GM18520 (cell line): Measurements from ENCODE around the gene ATOH8.
"Not testable (repeated sequence)": the region's sequence is repeated elsewhere in the genome, so short reads cannot be mapped to it uniquely, and the experiment has no call there.

Experiments
- ATAC-seq: cut with Tn5 transposase; IDR thresholded peaks from one replicate; pipeline ENCODE4 v1.9.1; 2021; ENCODE audit not compliant: unreplicated experiment

ATOH8 gene

DNA sequence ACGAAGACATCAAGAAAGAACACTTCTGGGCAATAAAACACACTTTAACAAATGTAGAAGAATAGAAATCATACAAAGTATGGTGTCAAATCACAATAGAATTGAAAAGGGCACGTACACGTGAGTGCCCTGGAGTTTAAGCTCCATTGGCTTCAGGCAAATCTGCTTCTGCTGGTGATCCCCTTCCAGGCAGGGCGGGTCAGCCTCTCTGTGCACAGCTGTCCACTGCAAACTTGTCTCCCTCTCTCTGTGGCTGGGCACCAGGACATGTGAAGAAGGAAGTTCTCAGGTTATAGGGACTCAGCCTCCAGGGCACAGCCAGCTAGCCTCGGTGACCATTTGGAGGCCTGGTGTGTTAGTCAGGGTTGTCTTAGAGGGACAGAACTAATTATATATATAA lies 69.0 kb downstream of the ATOH8 start:
- ATAC-seq: no peak

DNA sequence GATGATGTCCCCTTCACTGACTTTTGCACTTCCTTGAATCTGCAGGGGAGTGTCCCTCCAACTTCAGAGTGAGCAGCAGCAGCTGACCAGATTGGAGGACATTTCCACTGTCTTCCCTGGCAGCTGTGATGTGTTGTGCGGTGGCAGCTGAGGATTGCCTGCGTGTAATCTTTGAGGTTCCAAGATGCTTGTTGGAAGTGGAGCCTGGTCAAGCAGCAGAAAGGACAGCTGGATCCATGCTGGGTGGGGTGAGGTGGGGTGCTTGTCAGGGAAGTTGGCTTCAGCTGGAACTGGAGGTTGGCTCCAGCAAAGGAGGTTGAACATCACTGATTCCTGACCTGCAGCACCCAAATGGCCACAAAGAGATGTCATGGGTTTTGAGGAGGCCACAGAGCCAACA lies 70.2 kb downstream of the ATOH8 start:
- no peak for ATAC-seq

DNA sequence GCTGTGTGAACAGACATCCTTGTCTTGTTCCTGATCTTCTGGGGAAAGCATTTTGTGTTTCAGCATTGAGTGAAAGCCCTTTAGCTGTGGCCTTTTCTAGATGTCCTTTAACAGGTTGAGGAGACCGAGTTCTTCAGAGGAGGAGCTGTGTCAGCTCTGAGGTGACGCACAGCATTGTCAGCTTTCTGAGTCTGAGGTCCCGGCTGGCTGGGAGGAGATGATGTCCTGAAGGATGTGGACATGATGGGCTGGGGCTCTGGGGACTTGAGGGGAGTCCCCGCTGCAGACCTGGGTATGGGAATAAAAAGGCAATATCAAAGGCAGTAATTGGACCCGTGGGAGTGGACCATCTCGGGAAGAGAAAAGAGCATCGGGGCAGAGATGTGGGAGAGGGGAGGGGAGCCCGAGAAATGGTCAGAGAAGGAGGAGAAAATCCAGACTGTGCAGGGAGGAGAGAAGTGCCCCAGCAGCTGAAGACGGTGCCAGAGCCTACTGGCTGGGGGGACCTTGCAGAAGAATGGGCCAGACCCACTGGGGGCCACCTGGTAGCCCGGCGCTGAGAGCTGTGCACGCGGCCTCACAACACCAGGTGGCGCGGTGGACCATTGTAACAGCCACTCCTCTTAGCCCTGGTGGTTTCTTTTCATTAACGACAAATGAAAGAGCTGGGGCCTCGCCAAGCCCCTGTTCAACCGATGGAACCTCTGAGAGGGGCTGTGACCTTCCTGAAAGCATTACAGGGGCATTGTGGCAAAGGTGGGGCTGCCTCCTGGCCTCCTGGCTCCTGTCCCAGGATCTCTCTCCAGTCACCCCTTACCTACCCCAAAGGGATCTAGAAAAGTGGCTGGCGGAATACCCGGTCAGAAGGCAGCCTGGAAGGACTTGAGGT lies 73.4 kb downstream of the ATOH8 start:
- no peak for ATAC-seq

DNA sequence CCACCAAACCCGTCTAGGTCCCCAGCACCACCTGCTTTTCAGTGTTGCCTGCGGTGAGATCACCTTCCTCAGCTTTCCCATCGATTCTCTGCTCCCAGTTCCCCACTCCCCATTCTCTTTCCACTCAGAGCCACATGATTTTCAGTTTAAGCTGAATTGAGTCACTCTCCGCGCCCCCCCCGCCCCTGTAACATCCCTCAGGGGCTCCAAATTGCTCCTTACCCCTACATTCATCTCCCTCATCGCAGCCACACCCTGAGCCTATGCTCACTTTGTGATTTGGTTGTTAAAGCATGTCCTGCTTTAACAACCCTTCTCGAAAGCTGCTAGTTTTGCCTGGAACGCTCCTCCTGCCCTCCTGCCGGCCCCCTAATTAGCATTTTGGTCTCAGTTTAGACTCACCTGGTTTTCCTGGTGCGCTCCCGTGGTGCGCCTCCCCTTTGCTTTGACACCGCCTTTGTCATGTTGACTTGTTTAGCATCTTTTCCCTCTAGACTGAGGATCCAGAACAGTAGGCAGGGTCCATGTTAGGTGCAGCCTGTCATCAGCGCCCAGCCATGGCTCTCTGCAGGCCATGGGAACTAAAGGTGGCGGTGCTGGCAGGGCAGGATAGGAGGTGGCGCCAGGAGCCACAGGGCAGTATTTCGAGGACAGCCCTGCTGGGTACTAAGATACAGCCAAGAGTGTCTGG lies 74.2 kb downstream of the ATOH8 start:
- no peak for ATAC-seq

DNA sequence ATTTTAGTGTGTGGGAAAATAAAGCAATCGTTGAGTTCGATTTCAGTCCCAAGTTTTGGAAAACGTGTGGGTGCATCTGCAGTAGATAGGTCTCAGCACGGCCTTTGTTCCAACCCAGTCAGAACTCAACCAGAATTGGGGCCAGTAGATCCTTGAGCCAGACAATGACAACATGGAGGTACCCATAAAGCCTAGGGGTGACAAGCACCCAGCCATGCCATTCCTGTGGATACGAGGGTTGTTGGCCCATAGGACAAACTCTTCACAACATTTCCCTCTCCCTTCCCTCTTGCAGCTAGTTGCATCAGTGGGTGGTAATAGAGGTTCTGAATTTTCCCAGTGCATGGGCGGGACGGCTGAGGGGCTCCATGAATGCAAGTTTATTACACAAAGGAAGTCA lies 74.9 kb downstream of the ATOH8 start:
- no peak for ATAC-seq

DNA sequence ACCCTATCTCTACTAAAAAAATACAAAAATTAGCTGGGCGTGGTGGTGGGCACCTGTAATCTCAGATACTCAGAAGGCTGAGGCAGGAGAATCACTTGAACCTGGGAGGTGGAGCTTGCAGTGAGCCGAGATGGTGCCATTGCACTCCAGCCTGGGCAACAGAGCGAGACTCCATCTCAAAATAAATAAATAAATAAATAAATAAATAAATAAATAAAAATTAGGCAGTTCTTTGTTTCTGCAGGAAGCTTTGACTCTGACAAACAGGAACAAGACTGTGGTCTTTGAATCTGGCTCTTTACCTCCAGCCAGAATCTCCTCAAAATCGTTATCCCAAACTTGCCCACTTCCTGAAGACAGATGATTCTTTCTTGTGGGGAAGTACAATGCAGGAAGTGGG lies 75.6 kb downstream of the ATOH8 start:
- not testable (repeated sequence) for ATAC-seq

DNA sequence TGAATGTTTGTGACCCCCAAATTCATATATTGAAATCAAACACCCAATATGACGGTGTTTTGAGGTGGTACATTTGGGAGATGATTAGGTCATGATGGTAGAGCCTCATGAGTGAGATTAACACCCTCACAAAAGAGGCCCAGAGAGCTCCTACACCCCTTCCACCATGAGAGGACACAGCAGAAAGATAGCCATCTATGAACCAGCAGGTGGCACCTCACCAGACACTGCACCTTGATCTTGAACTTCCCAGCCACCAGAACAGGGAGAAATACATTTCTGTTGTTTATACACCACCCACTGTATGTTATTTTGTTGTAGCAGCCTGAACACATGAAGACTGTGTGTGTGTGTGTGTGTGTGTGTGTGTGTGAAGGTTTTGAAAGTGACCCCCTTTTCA lies 76.9 kb downstream of the ATOH8 start:
- no peak for ATAC-seq

DNA sequence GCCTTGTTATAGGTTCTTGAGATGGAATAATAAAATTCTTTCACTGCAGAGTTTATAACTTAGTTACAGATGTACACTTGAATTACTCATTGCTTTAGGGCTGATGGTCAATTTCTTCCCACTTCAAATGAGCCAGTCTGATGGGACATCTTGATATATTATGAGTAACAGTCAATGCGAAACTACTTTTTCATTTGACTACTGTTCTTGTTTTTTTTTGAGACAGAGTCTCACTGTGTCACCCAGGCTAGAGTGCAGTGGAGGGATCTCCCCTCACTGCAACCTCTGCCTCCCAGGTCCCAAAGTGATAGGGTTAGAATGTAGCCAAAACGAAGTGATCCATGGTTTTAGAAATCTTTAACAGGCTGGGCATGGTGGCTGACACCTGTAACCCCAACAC lies 77.9 kb downstream of the ATOH8 start:
- no peak for ATAC-seq

DNA sequence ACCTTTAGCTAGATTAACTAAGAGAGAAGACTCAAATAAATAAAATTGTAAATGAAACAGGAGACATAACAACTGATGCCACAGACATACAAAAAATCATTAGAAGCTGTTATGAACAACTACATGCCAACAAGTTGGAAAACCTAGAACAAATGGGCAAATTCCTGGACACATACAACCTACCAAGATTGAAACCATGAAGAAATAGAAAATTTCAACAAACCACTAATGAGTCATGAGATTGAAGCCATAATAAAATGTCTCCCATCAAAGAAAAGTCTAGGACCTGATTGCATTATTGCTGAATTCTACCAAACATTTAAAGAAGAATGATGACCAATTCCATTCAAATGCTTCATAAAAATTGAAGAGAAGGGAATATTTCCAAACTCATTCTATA lies 80.7 kb downstream of the ATOH8 start:
- ATAC-seq: no peak
